Tibial artery (tissue), 4 donors: ENCODE results near the gene SSBP2.

Experiments
- DNase-seq, 2 donors: peaks; one replicate each; pipeline ENCODE4 v3.0.0-alpha.2; 2019
- H3K27ac ChIP-seq, 2 donors: fragments of 200-600 bp; sonication (generic) in 1 of 2; 1 replicate in 1 of 2; 2 replicates in 1 of 2; pipeline ENCODE4 v1.5.1; 2018 to 2019; ENCODE audit warnings: mild to moderate bottlenecking in 1 of 2
- H3K27me3 ChIP-seq, 2 donors: fragments of 200-600 bp; sonication (generic) in 1 of 2; one replicate each; pipeline versions ENCODE4 v1.5.1 to v1.6.0; 2016 to 2019
- H3K36me3 ChIP-seq, 3 donors: fragments of 200-600 bp; sonication (generic) in 2 of 3; one replicate each; pipeline ENCODE4 v1.5.1; 2016 to 2019; ENCODE audit warnings: mild to moderate bottlenecking in 2 of 3
- H3K4me1 ChIP-seq, 4 donors: fragments of 200-600 bp; sonication (generic) in 2 of 4; 1 replicate in 3 of 4; 2 replicates in 1 of 4; pipeline ENCODE4 v1.5.1; 2016 to 2019
- H3K4me3 ChIP-seq, 2 donors: fragments of 200-600 bp; sonication (generic) in 1 of 2; 1 replicate in 1 of 2; 2 replicates in 1 of 2; pipeline ENCODE4 v1.5.1; 2018 to 2019; ENCODE audit warnings: mild to moderate bottlenecking in 2 of 2
- H3K9me3 ChIP-seq, 3 donors: fragments of 200-600 bp; sonication (generic) in 1 of 3; one replicate each; pipeline ENCODE4 v1.5.1; 2016 to 2019
- intact Hi-C: fragments of 100-400 bp; cut with DNase I; formaldehyde crosslinking; loops from one replicate; pipeline ENCODE4 v1.15.0; 2023; ENCODE audit warnings: low total_unique reads
- TF ChIP-seq, protein P1 (sequence below), 2 experiments: fragments of 200-600 bp in 1 of 2; fragments of 450-650 bp in 1 of 2; IDR thresholded peaks; one replicate each; pipeline ENCODE4 v1.5.1; 2017 to 2019; ENCODE audit warnings: antibody characterized with exemption in 2 of 2, mild to moderate bottlenecking in 1 of 2, moderate library complexity in 1 of 2

SSBP2 gene

DNA sequence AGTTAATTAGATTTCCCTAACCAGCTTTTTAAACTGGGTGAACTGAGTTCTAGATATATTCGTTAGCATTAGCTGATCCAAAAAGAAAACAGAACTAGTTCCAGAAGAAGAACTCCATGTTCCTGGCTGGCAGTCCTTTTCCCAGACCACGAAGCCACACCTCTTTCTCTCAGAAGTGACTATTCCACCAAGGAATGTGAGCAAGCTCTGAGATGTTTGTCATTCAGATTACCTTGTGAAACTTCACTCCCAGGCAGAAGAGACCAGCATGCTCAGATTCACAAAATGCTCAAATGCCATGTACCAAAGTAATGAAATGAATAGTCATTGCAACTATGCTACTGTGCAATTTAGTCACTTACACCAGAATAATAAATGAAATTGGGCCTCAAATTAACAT lies 4.4 kb upstream of the SSBP2 start:
- no peak overlapping the region for H3K4me3 ChIP-seq
- intact Hi-C loops, result loop anchor here (10.0 kb wide), 1 partner anchor 219 kb away; the partner anchor contains the start of gene ATG10
- TF ChIP-seq, protein P1, sequence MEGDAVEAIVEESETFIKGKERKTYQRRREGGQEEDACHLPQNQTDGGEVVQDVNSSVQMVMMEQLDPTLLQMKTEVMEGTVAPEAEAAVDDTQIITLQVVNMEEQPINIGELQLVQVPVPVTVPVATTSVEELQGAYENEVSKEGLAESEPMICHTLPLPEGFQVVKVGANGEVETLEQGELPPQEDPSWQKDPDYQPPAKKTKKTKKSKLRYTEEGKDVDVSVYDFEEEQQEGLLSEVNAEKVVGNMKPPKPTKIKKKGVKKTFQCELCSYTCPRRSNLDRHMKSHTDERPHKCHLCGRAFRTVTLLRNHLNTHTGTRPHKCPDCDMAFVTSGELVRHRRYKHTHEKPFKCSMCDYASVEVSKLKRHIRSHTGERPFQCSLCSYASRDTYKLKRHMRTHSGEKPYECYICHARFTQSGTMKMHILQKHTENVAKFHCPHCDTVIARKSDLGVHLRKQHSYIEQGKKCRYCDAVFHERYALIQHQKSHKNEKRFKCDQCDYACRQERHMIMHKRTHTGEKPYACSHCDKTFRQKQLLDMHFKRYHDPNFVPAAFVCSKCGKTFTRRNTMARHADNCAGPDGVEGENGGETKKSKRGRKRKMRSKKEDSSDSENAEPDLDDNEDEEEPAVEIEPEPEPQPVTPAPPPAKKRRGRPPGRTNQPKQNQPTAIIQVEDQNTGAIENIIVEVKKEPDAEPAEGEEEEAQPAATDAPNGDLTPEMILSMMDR (IDR thresholded peaks at IDR 0.05), result no peak
- H3K9me3 ChIP-seq, result no peaks in the 10 kb centered on the region
- H3K4me1 ChIP-seq, result peaks cover 0 to 58% (median 35%) of the 10 kb centered on the region in 4 donors
- peak overlapping the region; percentile 98 to 99 for H3K27ac ChIP-seq
- no peaks in the 10 kb centered on the region for H3K36me3 ChIP-seq
- DNase-seq, result peak; percentile 75 to 84
- no peaks in the 10 kb centered on the region for H3K27me3 ChIP-seq

DNA sequence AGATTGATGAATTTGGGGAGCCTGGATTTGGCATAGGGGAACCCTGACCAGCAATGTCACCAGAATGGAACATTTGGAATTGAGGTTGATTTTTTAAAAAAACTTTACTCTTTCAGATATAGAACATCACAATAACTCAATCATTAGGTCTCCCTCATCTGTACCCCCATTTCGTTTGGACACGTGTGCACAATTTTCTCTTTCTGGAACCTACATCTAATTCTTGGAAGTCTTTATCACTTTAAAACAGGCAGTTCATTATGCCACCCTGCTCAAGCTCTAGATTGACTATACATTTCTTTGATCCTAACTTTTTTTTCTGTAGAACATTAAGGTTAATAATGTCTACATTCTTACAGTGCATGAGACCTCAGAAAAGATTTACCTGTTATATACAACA lies 3.7 kb upstream of the SSBP2 start:
- no peak for DNase-seq
- Histone ChIP-seq H3K27ac (peak overlapping the region; percentile 98 to 99), H3K27me3 (no peaks in the 10 kb centered on the region), H3K4me3 (no peak overlapping the region), H3K9me3 (no peaks in the 10 kb centered on the region), H3K4me1 (peaks cover 0 to 58% (median 35%) of the 10 kb centered on the region in 4 donors), H3K36me3 (no peaks in the 10 kb centered on the region)
- intact Hi-C loops, result loop anchor here (5.0 to 10.0 kb wide), 2 partner anchors 33 to 220 kb away; partner anchors contain the start of gene ATG10
- TF ChIP-seq, protein P1 (IDR thresholded peaks at IDR 0.05), result no peak

DNA sequence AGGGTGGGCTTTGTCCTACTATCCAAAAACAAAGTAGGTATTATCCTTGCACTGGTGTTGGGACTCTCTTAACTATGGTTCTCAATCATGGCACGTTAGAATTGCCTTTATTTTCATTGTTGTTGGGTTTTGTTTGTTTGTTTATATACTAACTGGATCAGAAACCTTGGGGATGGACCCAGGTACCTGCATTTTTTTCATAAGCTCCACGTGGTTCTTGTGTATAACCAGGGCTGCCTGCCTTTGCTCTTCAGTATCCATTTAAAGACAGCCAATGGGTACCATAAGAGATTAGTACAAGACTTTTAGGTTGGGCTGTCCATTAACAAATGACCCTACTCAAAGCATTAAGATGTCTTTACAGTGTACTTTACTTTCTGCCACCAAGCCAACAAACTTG lies 2.5 kb upstream of the SSBP2 start:
- DNase-seq, result no peak
- H3K36me3 ChIP-seq, result no peaks in the 10 kb centered on the region
- no peaks in the 10 kb centered on the region for H3K9me3 ChIP-seq
- H3K4me1 ChIP-seq, result peaks cover 0 to 66% (median 42%) of the 10 kb centered on the region in 4 donors
- H3K4me3 ChIP-seq, result no peak overlapping the region
- intact Hi-C loops, result loop anchor here (5.0 to 10.0 kb wide), 2 partner anchors 34 to 221 kb away; partner anchors contain the start of gene ATG10
- H3K27me3 ChIP-seq, result no peaks in the 10 kb centered on the region
- peak overlapping the region; percentile 98 to 99 for H3K27ac ChIP-seq
- TF ChIP-seq, protein P1 (IDR thresholded peaks at IDR 0.05), result no peak

DNA sequence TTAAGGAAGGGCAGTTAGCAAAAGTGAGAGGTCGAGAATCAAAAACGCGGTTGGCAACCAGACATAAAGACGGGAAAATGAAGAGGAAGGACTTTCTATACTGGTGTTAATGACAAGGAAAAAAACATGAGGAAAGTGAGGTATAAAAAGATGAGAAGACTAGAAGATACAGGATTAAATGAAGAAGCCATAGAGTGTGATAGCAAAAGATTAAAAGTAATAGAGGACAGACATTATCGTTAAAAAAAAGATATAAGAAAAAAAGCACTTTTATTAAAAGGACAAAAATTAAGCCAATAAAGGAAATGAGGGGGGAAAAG lies 1.7 kb upstream of the SSBP2 start:
- no peaks in the 10 kb centered on the region for H3K27me3 ChIP-seq
- H3K9me3 ChIP-seq, result no peaks in the 10 kb centered on the region
- intact Hi-C loops, result loop anchor here (5.0 to 10.0 kb wide), 2 partner anchors 35 to 222 kb away; partner anchors contain the start of gene ATG10
- no peak overlapping the region for H3K4me3 ChIP-seq
- TF ChIP-seq, protein P1 (IDR thresholded peaks at IDR 0.05), result no peak
- H3K4me1 ChIP-seq, result peaks cover 0 to 75% (median 45%) of the 10 kb centered on the region in 4 donors
- no peak for DNase-seq
- H3K27ac ChIP-seq, result peak overlapping the region; percentile 98 to 99
- H3K36me3 ChIP-seq, result no peaks in the 10 kb centered on the region

- peak overlapping the region; percentile 94 to 99 for H3K4me3 ChIP-seq
- peak; percentile 52 to 80 for DNase-seq
- TF ChIP-seq, protein P1 (IDR thresholded peaks at IDR 0.05), result no peak
These were observed 1.1 kb upstream of the SSBP2 start for GRCh38 chr5:81751836-81752643.

More at GRCh38 chr5:81751836-81752643, 1.1 kb upstream of the SSBP2 start:
- no peaks in the 10 kb centered on the region for H3K9me3 ChIP-seq
- intact Hi-C loops, result loop anchor here (1.0 to 10.0 kb wide), 3 partner anchors 35 to 223 kb away; partner anchors contain the start of gene ATG10
- H3K27me3 ChIP-seq, result no peaks in the 10 kb centered on the region
- peaks cover 0 to 78% (median 48%) of the 10 kb centered on the region in 4 donors for H3K4me1 ChIP-seq
- no peaks in the 10 kb centered on the region for H3K36me3 ChIP-seq
- peak overlapping the region; percentile 98 to 99 for H3K27ac ChIP-seq
